ENCODE measurements around the gene OPCML. TPM values are rescaled to one million over a fixed set of nuclear protein-coding genes. Genes with fewer than 3 reads are reported as not detected.
A peak's percentile ranks its signal among the peaks of the same experiment; 100 is the strongest.

The OPCML gene
- total RNA-seq, 4 donors from 2014 or later, result not detected

DNA sequence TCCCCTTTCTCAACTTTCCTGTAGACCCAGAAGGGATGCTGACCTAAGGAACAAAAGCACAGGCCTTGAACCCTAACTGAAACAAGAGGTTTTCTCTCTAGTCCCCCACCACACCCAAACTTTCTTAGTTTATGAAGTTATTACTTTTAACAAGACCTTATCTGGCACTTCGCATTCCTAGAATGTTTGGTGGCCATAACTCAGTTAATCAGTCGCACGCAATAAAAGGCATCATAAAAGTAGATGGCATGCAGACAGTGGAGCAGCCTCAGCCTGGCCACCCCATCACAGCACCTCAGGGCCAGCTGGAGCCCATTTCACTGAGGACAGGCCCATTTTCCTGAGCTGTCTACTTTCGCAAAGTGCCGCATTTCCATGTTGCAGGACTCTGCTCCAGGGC, 301.9 kb downstream of the OPCML start:
- H3K27me3 ChIP-seq, result peaks cover 44% of the 10 kb centered on the region
- no peak for TF ChIP-seq CTCF (IDR thresholded peaks at IDR 0.05)
- no peak for TF ChIP-seq POLR2AphosphoS5 (IDR thresholded peaks at IDR 0.05)
- TF ChIP-seq POLR2A (IDR thresholded peaks at IDR 0.05), result no peak
- no peak for TF ChIP-seq EP300 (IDR thresholded peaks at IDR 0.05; ENCODE audit: low read depth)
- in situ Hi-C loops (cut with MboI; ENCODE audit: low pct_ligation_motif_present in 1 of 4, low pct_unique_long_range_greater_than_20kb in 1 of 4, low sequenced_read_pairs in 3 of 4), result no loop called here
- intact Hi-C loops (cut with DNase I; ENCODE audit: low total_unique reads), result no loop called here
- H3K27ac ChIP-seq, result no peak overlapping the region
- H3K4me1 ChIP-seq, result peaks cover 0 to 10% (median 8%) of the 10 kb centered on the region in 4 donors
- peak; percentile 29 for DNase-seq
- WGBS, 2 donors (ENCODE audit: low coverage in 1 of 2), result 43 to 53% methylated on average over 3 to 5 of the region's 5 CpGs
- no peaks in the 10 kb centered on the region for H3K9me3 ChIP-seq
- H3K4me3 ChIP-seq, result no peak overlapping the region
- H3K36me3 ChIP-seq, result no peaks in the 10 kb centered on the region

DNA sequence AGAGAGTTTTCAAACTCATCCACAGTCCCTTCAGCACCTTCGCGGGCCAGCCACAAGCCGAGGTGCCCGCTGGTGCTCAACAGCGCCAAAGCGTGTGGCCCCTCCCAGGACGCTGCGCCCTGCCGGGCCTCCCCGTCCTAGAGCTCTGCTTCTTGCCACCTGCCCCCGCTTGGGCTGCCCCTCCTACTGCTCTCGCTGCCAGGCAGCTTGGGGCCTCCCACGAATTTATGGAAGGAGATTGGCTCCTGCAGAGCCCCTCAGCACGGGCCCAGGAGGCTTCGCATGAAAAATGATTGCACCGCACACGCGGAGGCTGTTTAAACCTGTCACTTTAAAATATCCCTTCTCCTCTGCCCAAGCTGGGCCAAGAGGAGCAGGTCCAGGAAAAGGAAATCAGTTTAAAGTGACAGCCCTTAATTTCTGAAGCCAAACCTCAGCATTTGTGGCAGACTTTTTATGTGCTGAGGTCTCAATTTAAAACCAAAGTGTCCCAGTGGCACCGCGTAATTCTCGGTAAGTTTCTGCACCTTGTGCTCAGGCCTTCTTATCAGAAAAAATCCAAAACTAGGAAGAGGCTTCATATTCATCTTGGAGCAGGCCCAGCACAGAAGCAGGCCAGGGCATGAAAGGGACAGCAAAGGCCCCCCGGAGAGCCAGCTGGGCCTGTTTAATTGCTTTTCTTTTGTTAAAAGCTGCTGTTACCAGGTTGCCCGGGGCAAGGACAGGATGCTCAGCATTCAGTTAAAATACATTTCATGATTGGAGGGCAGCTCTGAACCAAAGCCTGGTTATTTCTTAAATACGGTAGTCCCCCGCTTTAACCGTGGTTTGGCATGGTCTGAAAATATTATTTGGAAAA, 303.6 kb downstream of the OPCML start:
- H3K27ac ChIP-seq, result no peak overlapping the region
- no peaks in the 10 kb centered on the region for H3K36me3 ChIP-seq
- peaks cover 44% of the 10 kb centered on the region for H3K27me3 ChIP-seq
- intact Hi-C loops (cut with DNase I; ENCODE audit: low total_unique reads) (no loop called here), in situ Hi-C loops (cut with MboI; ENCODE audit: low pct_ligation_motif_present in 1 of 4, low pct_unique_long_range_greater_than_20kb in 1 of 4, low sequenced_read_pairs in 3 of 4) (no loop called here)
- no peaks in the 10 kb centered on the region for H3K9me3 ChIP-seq
- TF ChIP-seq POLR2AphosphoS5 (IDR thresholded peaks at IDR 0.05) (no peak), POLR2A (IDR thresholded peaks at IDR 0.05) (no peak), EP300 (IDR thresholded peaks at IDR 0.05; ENCODE audit: low read depth) (no peak), CTCF (IDR thresholded peaks at IDR 0.05) (no peak)
- peaks cover 0 to 10% (median 8%) of the 10 kb centered on the region in 4 donors for H3K4me1 ChIP-seq
- DNase-seq, result peak; percentile 20
- WGBS, 2 donors (ENCODE audit: low coverage in 1 of 2), result 42% methylated on average over 23 of the region's 26 CpGs; no CpG with 5 or more reads in 1 of the 2 donors
- no peak overlapping the region for H3K4me3 ChIP-seq

DNA sequence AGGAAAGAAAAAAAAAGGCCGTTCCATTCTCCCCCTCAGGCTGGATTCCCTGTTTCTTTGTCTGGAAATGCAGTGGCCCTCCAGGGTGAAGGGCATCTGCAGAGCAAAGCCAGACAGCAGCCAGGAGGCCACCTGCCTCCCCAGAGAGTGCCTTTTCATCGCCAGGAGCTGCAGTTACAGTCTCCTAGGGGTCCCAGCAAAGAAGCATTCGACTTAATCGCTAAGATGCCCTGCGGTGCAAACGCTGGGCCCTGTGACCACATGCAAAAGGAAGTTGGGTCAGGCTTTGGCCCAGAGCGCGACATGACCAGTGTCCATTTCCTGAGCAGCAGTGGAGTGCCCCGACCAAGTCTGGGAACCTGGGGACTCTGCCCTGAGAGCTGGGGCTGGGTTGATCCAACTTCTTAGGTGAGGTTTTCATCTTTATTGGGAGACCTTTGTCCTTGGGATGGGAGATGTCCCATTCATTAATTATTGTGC, 304.6 kb downstream of the OPCML start:
- TF ChIP-seq CTCF (IDR thresholded peaks at IDR 0.05), result no peak
- TF ChIP-seq POLR2A (IDR thresholded peaks at IDR 0.05), result no peak
- no peak for TF ChIP-seq POLR2AphosphoS5 (IDR thresholded peaks at IDR 0.05)
- Histone ChIP-seq H3K9me3 (no peaks in the 10 kb centered on the region), H3K36me3 (no peaks in the 10 kb centered on the region), H3K27me3 (peaks cover 44% of the 10 kb centered on the region), H3K4me1 (peaks cover 0 to 10% (median 8%) of the 10 kb centered on the region in 4 donors), H3K4me3 (no peak overlapping the region), H3K27ac (no peak overlapping the region)
- intact Hi-C loops (cut with DNase I; ENCODE audit: low total_unique reads) (no loop called here), in situ Hi-C loops (cut with MboI; ENCODE audit: low pct_ligation_motif_present in 1 of 4, low pct_unique_long_range_greater_than_20kb in 1 of 4, low sequenced_read_pairs in 3 of 4) (no loop called here)
- 83 to 84% methylated on average over 1 to 9 of the region's 9 CpGs for WGBS, 2 donors (ENCODE audit: low coverage in 1 of 2)
- no peak for DNase-seq

DNA sequence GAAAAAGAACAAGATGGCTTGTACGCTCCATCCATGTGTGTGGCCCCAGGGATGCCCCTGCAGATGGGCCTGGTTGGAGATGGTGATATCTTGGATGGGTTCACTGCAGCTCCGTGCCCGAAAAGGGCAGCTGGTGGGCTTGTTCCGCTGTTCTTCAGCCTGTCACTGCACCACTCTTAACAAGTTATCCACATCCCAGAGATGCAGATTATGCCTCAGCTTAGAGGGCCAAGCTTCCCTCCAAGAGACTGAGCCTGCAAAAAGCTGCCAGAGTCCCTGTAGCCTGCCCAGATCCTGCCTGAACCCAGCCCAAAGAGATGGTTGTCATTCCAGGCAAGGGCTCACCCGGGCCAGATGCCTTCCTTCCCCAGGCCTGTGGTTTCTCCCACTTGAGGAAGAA, 308.0 kb downstream of the OPCML start:
- 67% methylated on average over 5 of the region's 5 CpGs; no CpG with 5 or more reads in 1 of the 2 donors for WGBS, 2 donors (ENCODE audit: low coverage in 1 of 2)
- no peaks in the 10 kb centered on the region for H3K9me3 ChIP-seq
- H3K4me1 ChIP-seq, result peaks cover 0 to 8% (median 7%) of the 10 kb centered on the region in 4 donors
- DNase-seq, result no peak
- in situ Hi-C loops (cut with MboI; ENCODE audit: low pct_ligation_motif_present in 1 of 4, low pct_unique_long_range_greater_than_20kb in 1 of 4, low sequenced_read_pairs in 3 of 4) (no loop called here), intact Hi-C loops (cut with DNase I; ENCODE audit: low total_unique reads) (no loop called here)
- no peak overlapping the region for H3K27ac ChIP-seq
- no peaks in the 10 kb centered on the region for H3K36me3 ChIP-seq
- no peak overlapping the region for H3K4me3 ChIP-seq
- TF ChIP-seq EP300 (IDR thresholded peaks at IDR 0.05; ENCODE audit: low read depth) (no peak), POLR2A (IDR thresholded peaks at IDR 0.05) (no peak), CTCF (IDR thresholded peaks at IDR 0.05) (no peak), POLR2AphosphoS5 (IDR thresholded peaks at IDR 0.05) (no peak)
- peaks cover 18% of the 10 kb centered on the region for H3K27me3 ChIP-seq

Data from transverse colon (tissue), 4 donors.